ENCODE data around the gene VCL. TPM values are rescaled to one million over a fixed set of nuclear protein-coding genes. Genes with fewer than 3 reads are reported as not detected.
A peak's percentile ranks its signal among the peaks of the same experiment; 100 is the strongest.

Gene VCL
- total and polyA plus RNA-seq, 2 of the 8 experiments (the other 6 are each of a cell fraction or from before 2014, with no cell fraction given) = 119 to 377 TPM

- 1% methylated on average over 57 of the region's 57 CpGs; no CpG with 5 or more reads in 1 of the 2 experiments for WGBS, 2 experiments (ENCODE audit: extremely low coverage in 1 of 2, insufficient coverage in 1 of 2, insufficient read length in 1 of 2, insufficient replicate concordance in 2 of 2, low coverage in 1 of 2, low lambda C conversion rate in 2 of 2, missing lambda C conversion rate in 1 of 2)
- Histone ChIP-seq H3K4me1 (replicated peaks in 1 of 4; ENCODE audit: control insufficient read depth in 3 of 4, insufficient read depth in 4 of 4, low read length in 3 of 4) (peaks cover 0 to 2% (median under 1%) of the 10 kb centered on the region in 4 experiments; a peak in 3 of 7 replicates), H4K8ac (ENCODE audit: extremely low read depth, insufficient read depth, low read length) (peak within 1 kb of the TSS; percentile 98), H3K23ac (ENCODE audit: insufficient read length) (no peak within 1 kb of the TSS), H3K27me3 (replicated peaks in 1 of 4; ENCODE audit: control insufficient read depth in 3 of 4, extremely low read depth in 1 of 4, insufficient read depth in 3 of 4, low read length in 3 of 4) (no peaks in the 10 kb centered on the region), H3K14ac (ENCODE audit: insufficient read length) (peak within 1 kb of the TSS; percentile 27), H3K4me2 (ENCODE audit: insufficient read depth in 1 of 2, low read depth in 2 of 2, low read length in 2 of 2) (peak within 1 kb of the TSS; percentile 72 to 75), H4K91ac (replicated peaks; ENCODE audit: insufficient read length, low read length) (peak within 1 kb of the TSS; percentile 45), H3K79me2 (ENCODE audit: control insufficient read depth in 1 of 2, insufficient read depth in 2 of 2, low read length in 2 of 2) (peaks cover 3 to 67% of the 10 kb centered on the region in 2 experiments; a peak in 3 of 4 replicates), H2BK20ac (ENCODE audit: low read length) (no peak within 1 kb of the TSS), H3K9ac (replicated peaks in 1 of 4; ENCODE audit: extremely low read depth in 1 of 4, low read depth in 3 of 4, low read length in 3 of 4) (peak within 1 kb of the TSS; percentile 84 to 98 (median 92)), H2AK5ac (ENCODE audit: low read depth, low read length) (0 out of 2 replicates have a peak within 1 kb of the TSS, but pooled peaks have one; percentile 28), H2BK15ac (ENCODE audit: low read length) (no peak within 1 kb of the TSS; the same call in 1 of the 2 replicates), H4K20me1 (replicated peaks in 1 of 2; ENCODE audit: control insufficient read depth in 1 of 2, insufficient read depth in 2 of 2, low read length in 2 of 2) (peaks cover 0 to 6% of the 10 kb centered on the region in 2 experiments), H2BK12ac (ENCODE audit: low read depth, low read length) (peak within 1 kb of the TSS; percentile 86), H3K4ac (replicated peaks; ENCODE audit: insufficient read length, low read depth, low read length) (peak within 1 kb of the TSS; percentile 13), H3K36me3 (ENCODE audit: control insufficient read depth in 2 of 4, insufficient read depth in 4 of 4, low read length in 3 of 4) (no peaks in the 10 kb centered on the region), H3K4me3 (ENCODE audit: extremely low read depth in 1 of 4, insufficient read depth in 2 of 4, low read depth in 3 of 4, low read length in 4 of 4) (peak within 1 kb of the TSS; percentile 79 to 98 (median 94)), H3K56ac (replicated peaks; ENCODE audit: insufficient read length, low read depth, low read length) (peak within 1 kb of the TSS; percentile 80), H3K79me1 (ENCODE audit: low read depth, low read length) (no peaks in the 10 kb centered on the region; the same call in none of the 2 replicates), H2BK5ac (ENCODE audit: low read depth, low read length) (peak within 1 kb of the TSS; percentile 96), H4K5ac (ENCODE audit: insufficient read length, low read depth, low read length) (peak within 1 kb of the TSS; percentile 99), H2BK120ac (replicated peaks; ENCODE audit: low read depth, low read length) (no peak within 1 kb of the TSS), H3K27ac (ENCODE audit: low read depth, low read length) (peak within 1 kb of the TSS; percentile 95), H2AFZ (ENCODE audit: low read length) (peak within 1 kb of the TSS; percentile 81; the same call in 1 of the 2 replicates), H3K9me3 (ENCODE audit: insufficient read depth in 2 of 2, low read depth in 1 of 2, low read length in 1 of 2) (no peaks in the 10 kb centered on the region), H3K23me2 (ENCODE audit: low read depth, low read length) (peaks cover 12% of the 10 kb centered on the region), H3K18ac (ENCODE audit: extremely low read depth, low read length) (peak within 1 kb of the TSS; percentile 94)
- ChIA-PET CTCF (ENCODE audit: partially characterized antibody) (interaction anchor here (1.0 to 1.6 kb wide), 5 partner anchors 13 to 62 kb away, joined by 3 to 5 read pairs (median 3); no protein-coding TSS in a partner anchor), POLR2A (ENCODE audit: partially characterized antibody) (interaction anchor here (0.6 to 3.1 kb wide), 19 partner anchors 11 to 950 kb away, joined by 3 to 20 read pairs (median 4); no protein-coding TSS in a partner anchor)
- DNase-seq (ENCODE audit: low read depth in 1 of 2, low spot score in 2 of 2) = peak; percentile 98 to 100
- FAIRE-seq = no peak
- TF ChIP-seq SP4 (IDR thresholded peaks at IDR 0.05; ENCODE audit: low read length) = peak; percentile 67; the same call in 1 of the 2 replicates
- TF ChIP-seq CTCF (IDR thresholded peaks at IDR 0.05; ENCODE audit: control extremely low read depth in 1 of 3, insufficient read depth in 1 of 3, low read depth in 1 of 3, low read length in 3 of 3) = peak in 2 of 3 experiments; percentile 35 to 47; a peak in 3 of 4 replicates
- no peak for TF ChIP-seq TCF12 (IDR thresholded peaks at IDR 0.05; ENCODE audit: low read depth, low read length)
- TF ChIP-seq MAX (IDR thresholded peaks at IDR 0.05) = peak; percentile 73
- TF ChIP-seq EGR1 (IDR thresholded peaks at IDR 0.05; ENCODE audit: borderline replicate concordance, low read depth, low read length) = no peak
- 0 out of 2 replicates have a peak, but pooled peaks have one; percentile 17 for TF ChIP-seq YY1 (IDR thresholded peaks at IDR 0.05; ENCODE audit: low read depth, low read length)
- no peak for TF ChIP-seq KDM1A (IDR thresholded peaks at IDR 0.05; ENCODE audit: borderline replicate concordance, low read length)
- no peak for TF ChIP-seq SUZ12 (IDR thresholded peaks at IDR 0.05; ENCODE audit: low read length)
Observed at GRCh38 chr10:74150990-74151878, 153.3 kb downstream of the VCL start, which contains the start of gene ADK. TSS of gene ADK (plus strand) at chr10:74151221. CDS start at chr10:74151279, 58 bp downstream.

All from H1 (cell line).